Keratinocyte (primary cell): ENCODE data around the gene ELF2. TPM values are rescaled to one million over a fixed set of nuclear protein-coding genes. Genes with fewer than 3 reads are reported as not detected.
A peak's percentile ranks its signal among the peaks of the same experiment; 100 is the strongest.

Experiments
- DNase-seq: peaks from one replicate; pipeline ENCODE4 v3.0.0-alpha.2; 2011; ENCODE audit warnings: low read depth, missing footprints, low spot score
- FAIRE-seq: peaks from 2 replicates; lab custom pipeline; 2011; peaks lifted over from hg19 to GRCh38; lab: Jason Lieb, UNC
- H2AFZ ChIP-seq: 2 replicates; pipeline ENCODE4 v1.6.0; 2012; ENCODE audit warnings: low read length, control low read depth, inconsistent platforms; ENCODE audit not compliant: control insufficient read depth
- H3K27ac ChIP-seq: 2 replicates; pipeline ENCODE4 v1.5.1; 2011; ENCODE audit warnings: low read length; ENCODE audit not compliant: control insufficient read depth, insufficient read depth
- H3K27me3 ChIP-seq: 3 replicates; pipeline ENCODE4 v1.6.0; 2011; ENCODE audit warnings: low read length; ENCODE audit not compliant: control insufficient read depth, insufficient read depth; ENCODE audit errors: extremely low read depth
- H3K36me3 ChIP-seq, 2 experiments: 2 replicates in 1 of 2; 3 replicates in 1 of 2; pipeline ENCODE4 v1.5.1; 2011; ENCODE audit warnings: low read length in 2 of 2, mild to moderate bottlenecking in 1 of 2; ENCODE audit not compliant: control insufficient read depth in 2 of 2, insufficient read depth in 2 of 2; ENCODE audit errors: extremely low read depth in 1 of 2
- H3K4me1 ChIP-seq: 3 replicates; pipeline ENCODE4 v1.5.1; 2011; ENCODE audit warnings: low read length; ENCODE audit not compliant: control insufficient read depth, insufficient read depth; ENCODE audit errors: extremely low read depth
- H3K4me2 ChIP-seq: 3 replicates; pipeline ENCODE4 v1.6.0; 2011; ENCODE audit warnings: low read depth, low read length; ENCODE audit not compliant: control insufficient read depth, insufficient read depth; ENCODE audit errors: extremely low read depth
- H3K4me3 ChIP-seq, 3 experiments: fragments of 200-600 bp in 1 of 3; sonication (generic) in 1 of 3; 2 replicates in 2 of 3; 3 replicates in 1 of 3; pipeline ENCODE4 v1.5.1; 2011 to 2016; ENCODE audit warnings: low read length in 3 of 3, mild to moderate bottlenecking in 3 of 3, control low read depth in 2 of 3, inconsistent platforms in 1 of 3, low read depth in 1 of 3, mixed read lengths in 1 of 3, mixed run types in 1 of 3, moderate library complexity in 1 of 3; ENCODE audit not compliant: control insufficient read depth in 2 of 3, insufficient read depth in 2 of 3; ENCODE audit errors: extremely low read depth in 1 of 3
- H3K79me2 ChIP-seq: 2 replicates; pipeline ENCODE4 v1.6.0; 2012; ENCODE audit warnings: low read length; ENCODE audit not compliant: control insufficient read depth, insufficient read depth
- H3K9ac ChIP-seq: 3 replicates; pipeline ENCODE4 v1.6.0; 2011; ENCODE audit warnings: low read length; ENCODE audit not compliant: control insufficient read depth, insufficient read depth; ENCODE audit errors: extremely low read depth
- H3K9me1 ChIP-seq: 3 replicates; pipeline ENCODE4 v1.6.0; 2011; ENCODE audit warnings: low read length; ENCODE audit not compliant: control insufficient read depth, insufficient read depth; ENCODE audit errors: extremely low read depth
- H3K9me3 ChIP-seq: 2 replicates; pipeline ENCODE4 v1.5.1; 2012; ENCODE audit warnings: low read depth, low read length; ENCODE audit not compliant: control insufficient read depth
- H4K20me1 ChIP-seq: 3 replicates; pipeline ENCODE4 v1.6.0; 2011; ENCODE audit warnings: low read length; ENCODE audit not compliant: control insufficient read depth, insufficient read depth; ENCODE audit errors: extremely low read depth
- EZH2 ChIP-seq: IDR thresholded peaks from one replicate; pipeline ENCODE4 v1.6.1; 2012; ENCODE audit warnings: inconsistent platforms, mild to moderate bottlenecking, low read length, moderate library complexity
- dilution Hi-C: fragments of 300-500 bp; cut with MboI; formaldehyde crosslinking; loops from one replicate; pipeline ENCODE4 v1.7.0; 2020; ENCODE audit warnings: low sequenced_read_pairs; ENCODE audit not compliant: extremely low pct_ligation_motif_present
- polyA plus RNA-seq, 5 experiments: library from polyadenylated mRNA; depleted of rRNA in 3 of 5; stranded (reverse) in 3 of 5; stranded (forward) in 1 of 5; unstranded in 1 of 5; fragments of >200 nt; gene quantifications; 1 replicate in 1 of 5; 2 replicates in 3 of 5; 3 replicates in 1 of 5; pipeline versions ENCODE4 v1.2.1 to v1.2.3, GENCODE V29; 2011 to 2012; ENCODE audit warnings: missing spikeins in 2 of 5, low read depth in 1 of 5, low replicate concordance in 1 of 5
- TF ChIP-seq, protein P1 (sequence below), 3 experiments: IDR thresholded peaks in 1 of 3; conservative IDR thresholded peaks in 1 of 3; optimal IDR thresholded peaks in 1 of 3; 2 replicates in 2 of 3; 3 replicates in 1 of 3; pipeline versions ENCODE3 to v1.5.1; 2011; ENCODE audit warnings: low read length in 3 of 3, mild to moderate bottlenecking in 3 of 3, moderate library complexity in 2 of 3, control low read depth in 1 of 3, inconsistent platforms in 1 of 3; ENCODE audit not compliant: insufficient read depth in 2 of 3; ENCODE audit errors: extremely low read depth in 1 of 3

ELF2 gene
- polyA plus RNA-seq, 1 donor (not counting 4 experiments of a cell fraction or from before 2014, with no cell fraction given) = 19.6 TPM

DNA sequence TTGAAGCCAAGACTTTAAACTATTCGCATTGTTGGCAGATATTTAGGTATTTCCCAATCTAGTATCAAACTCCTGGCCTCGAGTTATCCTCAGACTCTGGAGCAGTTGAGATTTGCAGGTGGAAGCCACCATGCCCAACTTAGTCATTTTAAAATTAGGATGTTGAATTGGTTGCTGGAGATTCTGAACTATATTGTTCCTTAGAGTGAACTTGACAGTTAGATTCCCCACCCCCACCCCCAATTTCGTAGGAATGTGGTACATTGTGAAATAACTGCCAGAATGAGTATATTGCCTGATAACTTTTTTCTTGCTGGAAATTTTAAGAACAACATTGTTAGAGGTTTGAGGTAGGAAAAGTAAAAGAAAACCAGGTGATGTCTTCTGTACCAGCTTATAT lies 159.2 kb downstream of the ELF2 start:
- Histone ChIP-seq H2AFZ (no peak overlapping the region), H3K4me3 (peak overlapping the region; percentile 32 to 63 (median 58)), H3K36me3 (peaks cover 4 to 5% of the 10 kb centered on the region in 2 experiments), H3K9me1 (peaks cover 7% of the 10 kb centered on the region), H3K9ac (peak overlapping the region; percentile 44), H3K9me3 (no peaks in the 10 kb centered on the region), H3K4me2 (peak overlapping the region; percentile 88), H4K20me1 (peaks cover 11% of the 10 kb centered on the region), H3K27ac (peak overlapping the region; percentile 31), H3K4me1 (peaks cover 37% of the 10 kb centered on the region), H3K79me2 (peaks cover 70% of the 10 kb centered on the region), H3K27me3 (no peaks in the 10 kb centered on the region)
- DNase-seq (no peak), FAIRE-seq (no peak)
- dilution Hi-C loops = no loop called here
- no peak for TF ChIP-seq EZH2
- TF ChIP-seq, protein P1, sequence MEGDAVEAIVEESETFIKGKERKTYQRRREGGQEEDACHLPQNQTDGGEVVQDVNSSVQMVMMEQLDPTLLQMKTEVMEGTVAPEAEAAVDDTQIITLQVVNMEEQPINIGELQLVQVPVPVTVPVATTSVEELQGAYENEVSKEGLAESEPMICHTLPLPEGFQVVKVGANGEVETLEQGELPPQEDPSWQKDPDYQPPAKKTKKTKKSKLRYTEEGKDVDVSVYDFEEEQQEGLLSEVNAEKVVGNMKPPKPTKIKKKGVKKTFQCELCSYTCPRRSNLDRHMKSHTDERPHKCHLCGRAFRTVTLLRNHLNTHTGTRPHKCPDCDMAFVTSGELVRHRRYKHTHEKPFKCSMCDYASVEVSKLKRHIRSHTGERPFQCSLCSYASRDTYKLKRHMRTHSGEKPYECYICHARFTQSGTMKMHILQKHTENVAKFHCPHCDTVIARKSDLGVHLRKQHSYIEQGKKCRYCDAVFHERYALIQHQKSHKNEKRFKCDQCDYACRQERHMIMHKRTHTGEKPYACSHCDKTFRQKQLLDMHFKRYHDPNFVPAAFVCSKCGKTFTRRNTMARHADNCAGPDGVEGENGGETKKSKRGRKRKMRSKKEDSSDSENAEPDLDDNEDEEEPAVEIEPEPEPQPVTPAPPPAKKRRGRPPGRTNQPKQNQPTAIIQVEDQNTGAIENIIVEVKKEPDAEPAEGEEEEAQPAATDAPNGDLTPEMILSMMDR (optimal IDR thresholded peaks at IDR 0.05 in 1 of 3, IDR thresholded peaks at IDR 0.05 in 1 of 3, conservative IDR thresholded peaks at IDR 0.05 in 1 of 3; ENCODE audit: extremely low read depth in 1 of 3, insufficient read depth in 2 of 3, low read length in 3 of 3) = no peak

- dilution Hi-C loops = no loop called here
- Histone ChIP-seq H3K4me2 (peak overlapping the region; percentile 88), H3K9me1 (peaks cover 5% of the 10 kb centered on the region), H3K27ac (peak overlapping the region; percentile 99), H3K9me3 (no peaks in the 10 kb centered on the region), H3K4me1 (peaks cover 37% of the 10 kb centered on the region), H3K36me3 (peaks cover 2 to 5% of the 10 kb centered on the region in 2 experiments), H3K9ac (peak overlapping the region; percentile 97), H2AFZ (peak overlapping the region; percentile 30), H4K20me1 (peaks cover 11% of the 10 kb centered on the region), H3K79me2 (peaks cover 53% of the 10 kb centered on the region), H3K4me3 (peak overlapping the region; percentile 58 to 96 (median 94)), H3K27me3 (no peaks in the 10 kb centered on the region)
- DNase-seq (no peak), FAIRE-seq (no peak)
- no peak for TF ChIP-seq EZH2
- TF ChIP-seq, protein P1 (optimal IDR thresholded peaks at IDR 0.05 in 1 of 3, IDR thresholded peaks at IDR 0.05 in 1 of 3, conservative IDR thresholded peaks at IDR 0.05 in 1 of 3; ENCODE audit: extremely low read depth in 1 of 3, insufficient read depth in 2 of 3, low read length in 3 of 3) = peak in 1 of 3 experiments; percentile 10
These were observed 161.0 kb downstream of the ELF2 start for GRCh38 chr4:139015948-139016471.
